GM23338 (cell line): ENCODE results near the gene APOL4. TPM values are rescaled to one million over a fixed set of nuclear protein-coding genes. Genes with fewer than 3 reads are reported as not detected.

ENCODE experiments used
- ATAC-seq: fragments of 200-7000 bp; cut with Tn5 transposase; 3 replicates; pipeline ENCODE4 v1.9.1; 2020
- DNase-seq: peaks from one replicate; pipeline ENCODE4 v3.0.0-alpha.2; 2015; ENCODE audit warnings: low spot score
- H2AFZ ChIP-seq: fragments of 200-600 bp; sonication (generic); 2 replicates; pipeline ENCODE4 v1.8.0; 2016; ENCODE audit warnings: antibody characterized with exemption, mild to moderate bottlenecking, moderate library complexity
- H3F3A ChIP-seq: fragments of 200-600 bp; sonication (generic); replicated peaks from 2 replicates; pipeline ENCODE4 v1.8.0; 2017; ENCODE audit warnings: antibody characterized with exemption, mixed run types, low read depth
- H3K27ac ChIP-seq: fragments of 200-600 bp; sonication (generic); 2 replicates; pipeline ENCODE4 v1.6.1; 2016; ENCODE audit warnings: low read depth
- H3K27me3 ChIP-seq: fragments of 200-600 bp; sonication (generic); 2 replicates; pipeline ENCODE4 v1.8.0; 2016; ENCODE audit warnings: mild to moderate bottlenecking, mixed run types, moderate library complexity; ENCODE audit not compliant: insufficient read depth
- H3K36me3 ChIP-seq: fragments of 200-600 bp; sonication (generic); 2 replicates; pipeline ENCODE4 v1.8.0; 2016; ENCODE audit warnings: mild to moderate bottlenecking; ENCODE audit not compliant: insufficient read depth
- H3K4me1 ChIP-seq: fragments of 200-600 bp; sonication (generic); 2 replicates; pipeline ENCODE4 v1.8.0; 2016; ENCODE audit warnings: mild to moderate bottlenecking, moderate library complexity; ENCODE audit not compliant: insufficient read depth
- H3K4me2 ChIP-seq: fragments of 200-600 bp; sonication (generic); 2 replicates; pipeline ENCODE4 v1.7.1; 2017; ENCODE audit warnings: mixed run types
- H3K4me3 ChIP-seq: fragments of 200-600 bp; sonication (generic); 2 replicates; pipeline ENCODE4 v1.6.1; 2016; ENCODE audit warnings: mixed run types
- H3K79me2 ChIP-seq: fragments of 200-600 bp; sonication (generic); replicated peaks from 2 replicates; pipeline ENCODE4 v1.8.0; 2017; ENCODE audit warnings: mild to moderate bottlenecking; ENCODE audit not compliant: insufficient read depth
- H3K9me2 ChIP-seq: fragments of 200-600 bp; sonication (generic); 2 replicates; pipeline ENCODE4 v1.8.0; 2017; ENCODE audit not compliant: insufficient read depth
- H4K20me1 ChIP-seq: fragments of 200-600 bp; sonication (generic); replicated peaks from 2 replicates; pipeline ENCODE4 v1.8.0; 2017; ENCODE audit warnings: mild to moderate bottlenecking; ENCODE audit not compliant: insufficient read depth
- H3K27ac Mint-ChIP-seq: 2 replicates; pipeline ENCODE4 v1.8.0; 2020; ENCODE audit warnings: inconsistent platforms, mild to moderate bottlenecking, moderate library complexity, mixed read lengths
- H3K27me3 Mint-ChIP-seq: 3 replicates; pipeline ENCODE4 v1.8.0; 2022; ENCODE audit warnings: low read depth, mild to moderate bottlenecking, moderate library complexity, mixed read lengths, inconsistent platforms; ENCODE audit not compliant: insufficient read depth, poor library complexity
- H3K36me3 Mint-ChIP-seq: 3 replicates; pipeline ENCODE4 v1.8.0; 2021; ENCODE audit warnings: low read depth, mild to moderate bottlenecking, inconsistent platforms, moderate library complexity, mixed read lengths
- H3K4me1 Mint-ChIP-seq: 3 replicates; pipeline ENCODE4 v1.8.0; 2020; ENCODE audit warnings: mild to moderate bottlenecking, inconsistent platforms, mixed read lengths
- H3K4me3 Mint-ChIP-seq: 3 replicates; pipeline ENCODE4 v1.8.0; 2021; ENCODE audit warnings: moderate library complexity, mild to moderate bottlenecking, inconsistent platforms, mixed read lengths
- H3K9me3 Mint-ChIP-seq: 3 replicates; pipeline ENCODE4 v1.8.0; 2020; ENCODE audit warnings: moderate library complexity, mild to moderate bottlenecking, inconsistent platforms, mixed read lengths
- CREB1 ChIP-seq: fragments of 250-450 bp; sonication (Bioruptor Pico); IDR thresholded peaks from 2 replicates; pipeline ENCODE4 v1.5.0; 2020; ENCODE audit warnings: low read depth, mild to moderate bottlenecking, moderate library complexity
- EZH2 ChIP-seq: fragments of 200-600 bp; sonication (generic); IDR thresholded peaks from one replicate; pipeline ENCODE4 v1.8.0; 2017; ENCODE audit warnings: antibody characterized with exemption, mild to moderate bottlenecking, low read depth; ENCODE audit not compliant: unreplicated experiment
- EZH2phosphoT487 ChIP-seq: fragments of 200-600 bp; sonication (generic); IDR thresholded peaks from one replicate; pipeline ENCODE4 v1.8.1; 2018; ENCODE audit warnings: antibody characterized with exemption; ENCODE audit not compliant: unreplicated experiment
- JUNB ChIP-seq: IDR thresholded peaks from one replicate; pipeline ENCODE4 v1.6.1; 2016; ENCODE audit warnings: antibody characterized with exemption; ENCODE audit not compliant: unreplicated experiment
- NANOG ChIP-seq: IDR thresholded peaks from 2 replicates; pipeline ENCODE4 v1.6.1; 2016; ENCODE audit warnings: antibody characterized with exemption, borderline replicate concordance
- POLR2AphosphoS5 ChIP-seq: IDR thresholded peaks from 2 replicates; pipeline ENCODE4 v1.6.1; 2016; ENCODE audit warnings: antibody characterized with exemption, low read depth
- STAT1 ChIP-seq: IDR thresholded peaks from one replicate; pipeline ENCODE4 v1.6.1; 2016; ENCODE audit warnings: antibody characterized with exemption; ENCODE audit not compliant: unreplicated experiment
- ZNF114 ChIP-seq: fragments of 250-450 bp; sonication (Bioruptor Pico); IDR thresholded peaks from 2 replicates; pipeline ENCODE4 v1.5.0; 2020; ENCODE audit warnings: mild to moderate bottlenecking, moderate library complexity
- ZNF331 ChIP-seq: fragments of 250-450 bp; sonication (Bioruptor Pico); IDR thresholded peaks from 2 replicates; pipeline ENCODE4 v1.5.0; 2020; ENCODE audit warnings: low read depth, mild to moderate bottlenecking, moderate library complexity
- polyA plus RNA-seq: library from polyadenylated mRNA; unstranded; fragments of >200 nt; fragmentation: Nextera tagmentation; extraction: Ambion mirVana; gene quantifications from 2 replicates; pipeline ENCODE4 v1.2.1, GENCODE V29; 2016
- total RNA-seq: library from RNA; depleted of rRNA; stranded (reverse); fragments of >200 nt; shearing (Covaris generic); gene quantifications from 2 replicates; pipeline ENCODE4 v1.2.3, GENCODE V29; 2014
- TF ChIP-seq, protein P1 (sequence below): IDR thresholded peaks from 2 replicates; pipeline ENCODE4 v1.6.1; 2016; ENCODE audit warnings: antibody characterized with exemption
- TF ChIP-seq, protein P2 (sequence below), 2 experiments: fragments of 200-600 bp in 1 of 2; sonication (generic) in 1 of 2; conservative IDR thresholded peaks; 2 replicates each; pipeline versions ENCODE4 v1.5.1 to v1.6.1; 2016 to 2017; ENCODE audit warnings: antibody characterized with exemption in 2 of 2, low read depth in 2 of 2, mild to moderate bottlenecking in 2 of 2, moderate library complexity in 1 of 2
- TF ChIP-seq, protein P3 (sequence below): fragments of 250-450 bp; sonication (Bioruptor Pico); IDR thresholded peaks from 2 replicates; pipeline ENCODE4 v1.5.0; 2020; ENCODE audit warnings: mild to moderate bottlenecking, moderate library complexity
- TF ChIP-seq, protein P4 (sequence below): IDR thresholded peaks from one replicate; pipeline ENCODE4 v1.6.1; 2018; ENCODE audit warnings: antibody characterized with exemption; ENCODE audit not compliant: unreplicated experiment

Gene APOL4
- total and polyA plus RNA-seq, 2 experiments from 2014 or later: not detected

DNA sequence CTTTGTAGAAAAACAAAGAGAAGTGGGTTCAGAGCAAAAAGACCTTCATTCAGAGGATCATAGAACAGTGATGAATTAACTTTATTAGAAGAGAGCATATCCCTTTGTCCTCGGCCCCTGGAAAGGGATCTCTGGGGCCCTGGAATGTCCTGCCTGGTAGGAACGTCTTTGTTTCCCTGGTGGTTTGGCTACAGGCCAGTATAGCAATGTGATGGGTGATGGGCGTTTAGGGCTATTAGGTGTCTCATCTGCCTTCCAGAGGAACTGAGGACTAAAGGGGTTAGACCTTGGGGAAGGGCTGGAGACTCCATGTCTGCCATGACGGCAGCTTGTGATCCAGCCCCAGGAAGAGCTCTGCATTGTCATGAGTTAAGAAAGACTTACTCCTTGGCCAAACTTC is 9.1 kb downstream of the APOL4 start:
- Histone ChIP-seq H3K27me3 (no peaks in the 10 kb centered on the region), H3K36me3 (no peaks in the 10 kb centered on the region; the same call in 1 of the 2 replicates), H4K20me1 (no peaks in the 10 kb centered on the region), H3K9me2 (peaks cover 5% of the 10 kb centered on the region; the same call in 1 of the 2 replicates), H3K79me2 (no peaks in the 10 kb centered on the region), H3K4me3 (no peak overlapping the region), H3K4me1 (peaks cover 21% of the 10 kb centered on the region), H3K27ac (no peak overlapping the region), H3F3A (no peaks in the 10 kb centered on the region), H3K4me2 (no peak overlapping the region), H2AFZ (no peak overlapping the region)
- H3K4me3 Mint-ChIP-seq: no peak overlapping the region
- ATAC-seq: no peak
- peaks cover 22% of the 10 kb centered on the region for H3K27me3 Mint-ChIP-seq
- H3K27ac Mint-ChIP-seq: no peak overlapping the region
- DNase-seq: no peak
- H3K36me3 Mint-ChIP-seq: peaks cover 10% of the 10 kb centered on the region; the same call in 2 of the 3 replicates
- H3K4me1 Mint-ChIP-seq: peaks cover 69% of the 10 kb centered on the region
- peaks cover 14% of the 10 kb centered on the region for H3K9me3 Mint-ChIP-seq
- TF ChIP-seq JUNB: no peak
- TF ChIP-seq POLR2AphosphoS5: no peak
- no peak for TF ChIP-seq EZH2
- no peak for TF ChIP-seq ZNF114 (CRISPR knock-in tag)
- TF ChIP-seq, protein P1, sequence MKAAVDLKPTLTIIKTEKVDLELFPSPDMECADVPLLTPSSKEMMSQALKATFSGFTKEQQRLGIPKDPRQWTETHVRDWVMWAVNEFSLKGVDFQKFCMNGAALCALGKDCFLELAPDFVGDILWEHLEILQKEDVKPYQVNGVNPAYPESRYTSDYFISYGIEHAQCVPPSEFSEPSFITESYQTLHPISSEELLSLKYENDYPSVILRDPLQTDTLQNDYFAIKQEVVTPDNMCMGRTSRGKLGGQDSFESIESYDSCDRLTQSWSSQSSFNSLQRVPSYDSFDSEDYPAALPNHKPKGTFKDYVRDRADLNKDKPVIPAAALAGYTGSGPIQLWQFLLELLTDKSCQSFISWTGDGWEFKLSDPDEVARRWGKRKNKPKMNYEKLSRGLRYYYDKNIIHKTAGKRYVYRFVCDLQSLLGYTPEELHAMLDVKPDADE: no peak
- TF ChIP-seq CREB1 (CRISPR knock-in tag): no peak
- no peak for TF ChIP-seq STAT1
- TF ChIP-seq EZH2phosphoT487: no peak
- TF ChIP-seq ZNF331 (CRISPR knock-in tag): no peak
- TF ChIP-seq, protein P2, sequence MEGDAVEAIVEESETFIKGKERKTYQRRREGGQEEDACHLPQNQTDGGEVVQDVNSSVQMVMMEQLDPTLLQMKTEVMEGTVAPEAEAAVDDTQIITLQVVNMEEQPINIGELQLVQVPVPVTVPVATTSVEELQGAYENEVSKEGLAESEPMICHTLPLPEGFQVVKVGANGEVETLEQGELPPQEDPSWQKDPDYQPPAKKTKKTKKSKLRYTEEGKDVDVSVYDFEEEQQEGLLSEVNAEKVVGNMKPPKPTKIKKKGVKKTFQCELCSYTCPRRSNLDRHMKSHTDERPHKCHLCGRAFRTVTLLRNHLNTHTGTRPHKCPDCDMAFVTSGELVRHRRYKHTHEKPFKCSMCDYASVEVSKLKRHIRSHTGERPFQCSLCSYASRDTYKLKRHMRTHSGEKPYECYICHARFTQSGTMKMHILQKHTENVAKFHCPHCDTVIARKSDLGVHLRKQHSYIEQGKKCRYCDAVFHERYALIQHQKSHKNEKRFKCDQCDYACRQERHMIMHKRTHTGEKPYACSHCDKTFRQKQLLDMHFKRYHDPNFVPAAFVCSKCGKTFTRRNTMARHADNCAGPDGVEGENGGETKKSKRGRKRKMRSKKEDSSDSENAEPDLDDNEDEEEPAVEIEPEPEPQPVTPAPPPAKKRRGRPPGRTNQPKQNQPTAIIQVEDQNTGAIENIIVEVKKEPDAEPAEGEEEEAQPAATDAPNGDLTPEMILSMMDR (conservative IDR thresholded peaks at IDR 0.05; ENCODE audit: low read depth in 2 of 2): no peak
- TF ChIP-seq, protein P3, sequence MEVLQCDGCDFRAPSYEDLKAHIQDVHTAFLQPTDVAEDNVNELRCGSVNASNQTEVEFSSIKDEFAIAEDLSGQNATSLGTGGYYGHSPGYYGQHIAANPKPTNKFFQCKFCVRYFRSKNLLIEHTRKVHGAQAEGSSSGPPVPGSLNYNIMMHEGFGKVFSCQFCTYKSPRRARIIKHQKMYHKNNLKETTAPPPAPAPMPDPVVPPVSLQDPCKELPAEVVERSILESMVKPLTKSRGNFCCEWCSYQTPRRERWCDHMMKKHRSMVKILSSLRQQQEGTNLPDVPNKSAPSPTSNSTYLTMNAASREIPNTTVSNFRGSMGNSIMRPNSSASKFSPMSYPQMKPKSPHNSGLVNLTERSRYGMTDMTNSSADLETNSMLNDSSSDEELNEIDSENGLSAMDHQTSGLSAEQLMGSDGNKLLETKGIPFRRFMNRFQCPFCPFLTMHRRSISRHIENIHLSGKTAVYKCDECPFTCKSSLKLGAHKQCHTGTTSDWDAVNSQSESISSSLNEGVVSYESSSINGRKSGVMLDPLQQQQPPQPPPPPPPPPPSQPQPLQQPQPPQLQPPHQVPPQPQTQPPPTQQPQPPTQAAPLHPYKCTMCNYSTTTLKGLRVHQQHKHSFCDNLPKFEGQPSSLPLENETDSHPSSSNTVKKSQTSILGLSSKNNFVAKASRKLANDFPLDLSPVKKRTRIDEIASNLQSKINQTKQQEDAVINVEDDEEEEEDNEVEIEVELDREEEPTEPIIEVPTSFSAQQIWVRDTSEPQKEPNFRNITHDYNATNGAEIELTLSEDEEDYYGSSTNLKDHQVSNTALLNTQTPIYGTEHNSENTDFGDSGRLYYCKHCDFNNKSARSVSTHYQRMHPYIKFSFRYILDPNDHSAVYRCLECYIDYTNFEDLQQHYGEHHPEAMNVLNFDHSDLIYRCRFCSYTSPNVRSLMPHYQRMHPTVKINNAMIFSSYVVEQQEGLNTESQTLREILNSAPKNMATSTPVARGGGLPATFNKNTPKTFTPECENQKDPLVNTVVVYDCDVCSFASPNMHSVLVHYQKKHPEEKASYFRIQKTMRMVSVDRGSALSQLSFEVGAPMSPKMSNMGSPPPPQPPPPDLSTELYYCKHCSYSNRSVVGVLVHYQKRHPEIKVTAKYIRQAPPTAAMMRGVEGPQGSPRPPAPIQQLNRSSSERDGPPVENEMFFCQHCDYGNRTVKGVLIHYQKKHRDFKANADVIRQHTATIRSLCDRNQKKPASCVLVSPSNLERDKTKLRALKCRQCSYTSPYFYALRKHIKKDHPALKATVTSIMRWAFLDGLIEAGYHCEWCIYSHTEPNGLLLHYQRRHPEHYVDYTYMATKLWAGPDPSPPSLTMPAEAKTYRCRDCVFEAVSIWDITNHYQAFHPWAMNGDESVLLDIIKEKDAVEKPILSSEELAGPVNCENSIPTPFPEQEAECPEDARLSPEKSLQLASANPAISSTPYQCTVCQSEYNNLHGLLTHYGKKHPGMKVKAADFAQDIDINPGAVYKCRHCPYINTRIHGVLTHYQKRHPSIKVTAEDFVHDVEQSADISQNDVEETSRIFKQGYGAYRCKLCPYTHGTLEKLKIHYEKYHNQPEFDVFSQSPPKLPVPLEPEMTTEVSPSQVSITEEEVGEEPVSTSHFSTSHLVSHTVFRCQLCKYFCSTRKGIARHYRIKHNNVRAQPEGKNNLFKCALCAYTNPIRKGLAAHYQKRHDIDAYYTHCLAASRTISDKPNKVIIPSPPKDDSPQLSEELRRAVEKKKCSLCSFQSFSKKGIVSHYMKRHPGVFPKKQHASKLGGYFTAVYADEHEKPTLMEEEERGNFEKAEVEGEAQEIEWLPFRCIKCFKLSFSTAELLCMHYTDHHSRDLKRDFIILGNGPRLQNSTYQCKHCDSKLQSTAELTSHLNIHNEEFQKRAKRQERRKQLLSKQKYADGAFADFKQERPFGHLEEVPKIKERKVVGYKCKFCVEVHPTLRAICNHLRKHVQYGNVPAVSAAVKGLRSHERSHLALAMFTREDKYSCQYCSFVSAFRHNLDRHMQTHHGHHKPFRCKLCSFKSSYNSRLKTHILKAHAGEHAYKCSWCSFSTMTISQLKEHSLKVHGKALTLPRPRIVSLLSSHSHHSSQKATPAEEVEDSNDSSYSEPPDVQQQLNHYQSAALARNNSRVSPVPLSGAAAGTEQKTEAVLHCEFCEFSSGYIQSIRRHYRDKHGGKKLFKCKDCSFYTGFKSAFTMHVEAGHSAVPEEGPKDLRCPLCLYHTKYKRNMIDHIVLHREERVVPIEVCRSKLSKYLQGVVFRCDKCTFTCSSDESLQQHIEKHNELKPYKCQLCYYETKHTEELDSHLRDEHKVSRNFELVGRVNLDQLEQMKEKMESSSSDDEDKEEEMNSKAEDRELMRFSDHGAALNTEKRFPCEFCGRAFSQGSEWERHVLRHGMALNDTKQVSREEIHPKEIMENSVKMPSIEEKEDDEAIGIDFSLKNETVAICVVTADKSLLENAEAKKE (CRISPR knock-in tag): no peak
- TF ChIP-seq, protein P4, sequence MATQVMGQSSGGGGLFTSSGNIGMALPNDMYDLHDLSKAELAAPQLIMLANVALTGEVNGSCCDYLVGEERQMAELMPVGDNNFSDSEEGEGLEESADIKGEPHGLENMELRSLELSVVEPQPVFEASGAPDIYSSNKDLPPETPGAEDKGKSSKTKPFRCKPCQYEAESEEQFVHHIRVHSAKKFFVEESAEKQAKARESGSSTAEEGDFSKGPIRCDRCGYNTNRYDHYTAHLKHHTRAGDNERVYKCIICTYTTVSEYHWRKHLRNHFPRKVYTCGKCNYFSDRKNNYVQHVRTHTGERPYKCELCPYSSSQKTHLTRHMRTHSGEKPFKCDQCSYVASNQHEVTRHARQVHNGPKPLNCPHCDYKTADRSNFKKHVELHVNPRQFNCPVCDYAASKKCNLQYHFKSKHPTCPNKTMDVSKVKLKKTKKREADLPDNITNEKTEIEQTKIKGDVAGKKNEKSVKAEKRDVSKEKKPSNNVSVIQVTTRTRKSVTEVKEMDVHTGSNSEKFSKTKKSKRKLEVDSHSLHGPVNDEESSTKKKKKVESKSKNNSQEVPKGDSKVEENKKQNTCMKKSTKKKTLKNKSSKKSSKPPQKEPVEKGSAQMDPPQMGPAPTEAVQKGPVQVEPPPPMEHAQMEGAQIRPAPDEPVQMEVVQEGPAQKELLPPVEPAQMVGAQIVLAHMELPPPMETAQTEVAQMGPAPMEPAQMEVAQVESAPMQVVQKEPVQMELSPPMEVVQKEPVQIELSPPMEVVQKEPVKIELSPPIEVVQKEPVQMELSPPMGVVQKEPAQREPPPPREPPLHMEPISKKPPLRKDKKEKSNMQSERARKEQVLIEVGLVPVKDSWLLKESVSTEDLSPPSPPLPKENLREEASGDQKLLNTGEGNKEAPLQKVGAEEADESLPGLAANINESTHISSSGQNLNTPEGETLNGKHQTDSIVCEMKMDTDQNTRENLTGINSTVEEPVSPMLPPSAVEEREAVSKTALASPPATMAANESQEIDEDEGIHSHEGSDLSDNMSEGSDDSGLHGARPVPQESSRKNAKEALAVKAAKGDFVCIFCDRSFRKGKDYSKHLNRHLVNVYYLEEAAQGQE: no peak
- TF ChIP-seq NANOG: no peak
